Left lobe of liver (tissue), 2 donors: ENCODE results near the gene INPP5A. TPM values are rescaled to one million over a fixed set of nuclear protein-coding genes. Genes with fewer than 3 reads are reported as not detected.
"Not testable (repeated sequence)": the region's sequence is repeated elsewhere in the genome, so short reads cannot be mapped to it uniquely, and the experiment has no call there.

ENCODE experiments used
- ATAC-seq: fragments of 200-7000 bp; cut with Tn5 transposase; one replicate; pipeline ENCODE4 v1.9.1; 2020; ENCODE audit warnings: mild to moderate bottlenecking, moderate library complexity
- DNase-seq: peaks from one replicate; pipeline ENCODE4 v3.0.0-alpha.2; 2020; ENCODE audit warnings: low spot score
- total RNA-seq: library from RNA; stranded (reverse); gene quantifications from one replicate; pipeline ENCODE4 v1.2.1, GENCODE V29; 2021
- donor health status: DM: no; HTN: no; CAD: no; lungs with moderate emphysema.
- donor health status: DM: no; HTN: yes; CAD: no.

INPP5A gene
- total RNA-seq, 1 donor from 2014 or later: 18.3 TPM

DNA sequence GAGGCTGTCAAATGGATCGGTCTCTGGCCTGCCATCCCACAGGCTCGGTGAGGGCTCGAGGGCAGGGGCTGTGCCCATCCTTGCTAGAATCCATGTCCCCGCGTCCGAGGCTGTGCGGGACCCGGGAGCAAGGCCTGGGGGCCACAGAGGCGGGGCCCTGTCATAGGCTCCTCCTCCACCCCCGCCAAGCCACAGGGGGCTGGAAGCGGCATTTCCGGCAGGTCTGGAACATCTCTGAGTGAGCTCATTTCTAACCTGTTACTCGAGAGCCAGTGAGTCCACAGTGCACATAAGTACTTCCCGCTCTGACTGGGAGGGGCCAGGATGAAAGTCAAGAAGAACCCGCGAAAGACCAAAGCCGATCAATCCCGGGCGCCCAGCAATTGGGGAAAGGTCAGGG, 190.7 kb downstream of the INPP5A start:
- DNase-seq: no peak
- ATAC-seq: no peak

- ATAC-seq (no peak), DNase-seq (no peak)
These were observed 191.2 kb downstream of the INPP5A start for GRCh38 chr10:132728741-132729140.

GRCh38 chr10:132729810-132730572, 192.4 kb downstream of the INPP5A start:
- ATAC-seq (no peak), DNase-seq (no peak)

DNA sequence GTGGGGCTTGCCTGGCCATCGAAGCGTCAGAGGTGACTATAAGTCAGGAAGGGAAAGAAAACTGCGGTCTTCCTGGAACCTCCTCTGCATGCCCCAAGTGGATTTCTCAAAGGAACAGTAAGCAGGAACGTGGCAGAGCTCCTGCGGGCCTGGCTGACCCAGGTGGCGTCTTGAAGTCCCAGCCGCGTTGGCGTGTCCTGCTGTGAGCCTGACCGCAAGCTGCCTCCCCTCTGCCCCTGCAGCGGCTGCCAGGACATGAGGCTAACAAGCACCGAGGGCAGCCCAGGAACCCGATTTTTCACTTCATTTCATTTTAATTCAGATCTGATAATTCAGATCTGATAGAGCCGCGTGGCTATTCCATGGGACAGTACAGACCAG, 193.0 kb downstream of the INPP5A start:
- DNase-seq: no peak
- no peak for ATAC-seq

DNA sequence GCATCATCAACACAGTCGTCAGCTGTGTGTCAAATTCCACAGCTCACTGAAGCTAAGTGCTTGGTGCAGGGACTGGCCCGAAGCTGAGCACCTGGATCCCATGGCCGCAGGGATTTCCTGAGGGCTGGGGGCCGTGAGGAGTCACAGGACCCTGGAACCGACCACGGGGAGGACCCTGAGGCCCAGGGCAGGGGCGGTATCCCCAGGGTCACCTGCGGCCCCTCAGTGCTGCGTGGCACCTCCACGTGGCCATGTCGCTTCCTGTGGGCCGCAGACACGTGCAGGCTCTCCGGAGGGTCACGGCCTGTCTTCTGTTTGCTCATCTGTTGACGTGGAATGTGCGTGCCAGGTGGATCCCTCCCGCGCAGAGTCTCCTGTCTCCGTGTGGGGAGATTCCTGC, 194.9 kb downstream of the INPP5A start:
- ATAC-seq: no peak

DNA sequence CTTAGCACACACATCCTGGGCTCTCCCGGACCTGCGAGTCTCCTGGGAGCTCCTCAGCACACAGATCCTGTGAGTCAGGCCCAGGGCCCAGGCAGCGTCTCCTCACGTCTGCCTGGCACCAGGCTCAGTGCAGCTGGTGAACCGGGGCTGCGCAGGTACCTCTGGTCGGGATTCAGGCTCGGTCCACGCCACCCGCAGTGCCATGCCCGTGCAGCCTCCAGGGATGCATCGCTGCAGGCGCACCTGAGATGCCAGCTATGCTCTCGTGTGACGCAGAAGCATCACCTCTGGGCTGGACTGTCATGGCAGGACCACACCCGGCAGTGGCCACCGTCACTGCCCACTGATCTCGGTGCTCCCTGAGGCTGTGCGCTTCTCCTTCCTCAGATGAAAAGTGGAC, 196.3 kb downstream of the INPP5A start:
- ATAC-seq: no peak
- DNase-seq: no peak

More for the DNA sequence above, 194.9 kb downstream of the INPP5A start:
- DNase-seq: no peak

- DNase-seq (no peak), ATAC-seq (no peak)
These were observed 197.8 kb downstream of the INPP5A start for GRCh38 chr10:132735341-132735775.

DNA sequence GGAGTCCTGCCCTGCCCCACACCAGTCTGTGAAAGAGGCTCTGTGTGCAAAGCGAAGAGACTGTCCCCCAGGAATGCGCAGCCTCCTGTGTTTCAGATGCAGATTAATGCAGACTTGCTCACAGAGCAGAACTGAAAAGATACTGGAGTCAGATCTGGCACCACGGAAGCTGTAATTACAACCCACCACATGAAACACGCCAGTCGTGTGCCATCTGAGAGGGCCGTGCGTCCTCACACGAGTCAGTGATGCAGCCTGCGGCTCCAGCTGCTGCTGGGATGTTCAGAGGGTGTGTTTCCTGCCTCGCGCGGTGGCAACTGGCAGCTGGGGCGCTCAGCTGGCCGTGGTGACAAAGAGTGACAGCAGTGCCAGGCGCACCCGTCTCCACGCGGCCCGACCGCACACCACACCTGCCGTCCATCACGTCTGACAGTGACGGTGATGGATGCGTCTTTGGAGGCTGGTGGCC, 198.4 kb downstream of the INPP5A start:
- ATAC-seq (no peak), DNase-seq (no peak)

GRCh38 chr10:132737390-132738048, 199.9 kb downstream of the INPP5A start:
- no peak for ATAC-seq
- no peak for DNase-seq

DNA sequence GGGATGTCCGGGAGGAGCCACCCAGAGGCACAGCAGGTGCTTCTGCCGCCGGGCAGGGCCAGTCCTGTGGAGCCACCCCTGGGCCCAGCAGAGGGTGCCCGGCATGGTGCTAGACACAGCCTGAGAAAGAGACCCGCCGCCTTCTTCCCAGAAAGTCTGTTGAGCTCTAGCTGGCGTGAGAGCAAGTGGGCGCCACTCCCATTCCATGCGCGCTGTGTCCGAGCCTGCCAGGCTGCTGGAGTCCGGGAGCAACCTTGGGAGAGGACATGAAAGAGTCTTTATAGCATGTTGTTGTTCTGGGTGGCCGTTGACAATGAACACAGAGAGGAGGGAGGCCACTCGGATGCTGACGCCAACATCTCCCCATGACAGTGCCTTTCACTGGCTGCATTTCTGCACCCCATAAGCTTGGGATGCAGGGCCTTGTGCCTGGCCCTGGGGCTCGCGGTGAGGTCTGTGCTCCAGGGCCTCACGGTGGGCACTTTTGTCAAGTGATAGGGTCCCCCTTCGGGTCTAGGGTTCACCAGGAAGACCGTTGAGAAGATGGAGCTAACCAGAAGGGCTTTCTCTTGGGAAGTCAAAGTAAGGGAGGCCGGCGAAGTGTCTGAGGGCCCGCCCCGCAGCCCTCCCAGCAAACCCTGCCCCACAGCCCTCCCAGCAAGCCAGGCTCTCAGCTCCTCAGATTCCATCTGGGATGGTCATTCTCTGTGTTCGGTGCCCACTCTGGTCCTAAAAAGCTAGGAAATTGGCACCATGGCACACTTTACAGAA, 201.1 kb downstream of the INPP5A start:
- DNase-seq (no peak), ATAC-seq (no peak)

- no peak for DNase-seq
- ATAC-seq: no peak
These were observed 201.6 kb downstream of the INPP5A start for GRCh38 chr10:132739225-132739613.

- ATAC-seq (no peak), DNase-seq (no peak)
These were observed 203.0 kb downstream of the INPP5A start for GRCh38 chr10:132740588-132740987.

DNA sequence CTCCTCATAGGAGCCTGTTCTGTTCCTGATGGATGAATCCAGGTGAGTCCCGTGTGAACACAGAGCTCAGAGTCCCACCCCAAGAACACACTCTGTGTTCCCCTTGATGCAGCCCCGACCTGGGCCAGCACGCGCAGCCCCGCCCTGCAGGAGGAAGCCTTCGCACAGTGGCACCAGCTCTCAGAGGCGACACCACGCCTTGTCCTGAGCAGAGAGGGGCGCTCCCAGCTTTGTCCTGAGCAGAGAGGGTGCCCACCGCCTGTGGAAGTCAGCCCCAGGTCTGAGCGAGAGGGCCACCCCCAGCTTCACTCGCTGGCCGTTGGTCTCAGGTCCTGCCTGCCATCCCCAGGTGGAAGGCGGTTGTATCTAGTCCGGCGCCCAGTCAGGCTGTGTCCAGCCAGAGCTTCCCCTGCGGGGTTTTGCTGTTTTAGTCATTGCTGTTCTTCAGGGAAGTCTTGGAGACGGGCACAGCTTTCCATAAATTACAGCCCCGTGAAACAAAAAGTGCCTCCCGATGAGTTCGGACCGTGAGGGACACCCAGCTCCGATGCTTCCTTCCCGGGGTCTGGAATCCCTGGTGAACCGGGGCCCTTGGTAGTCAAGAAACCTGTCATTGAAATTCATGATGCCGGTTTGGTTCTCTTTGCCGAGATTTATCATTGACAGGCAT, 204.7 kb downstream of the INPP5A start:
- ATAC-seq (no peak), DNase-seq (no peak)

DNA sequence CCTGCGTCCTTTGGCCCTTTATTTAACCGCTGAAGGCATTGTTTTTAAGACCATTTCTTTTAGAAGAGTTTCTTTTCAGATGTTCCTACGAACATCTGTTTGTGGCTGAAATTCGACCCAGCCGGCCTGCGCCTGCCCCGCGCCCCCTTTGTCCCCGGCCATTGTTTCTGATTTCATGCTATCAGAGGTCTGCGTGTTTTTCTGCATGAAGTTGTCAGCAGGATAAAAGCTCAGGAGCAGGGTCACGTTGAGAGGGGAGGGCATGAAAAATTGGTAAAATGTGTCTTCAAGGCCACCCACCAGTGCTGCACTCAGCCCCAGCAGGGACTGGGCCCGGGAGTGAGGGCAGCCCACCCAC, 205.2 kb downstream of the INPP5A start:
- DNase-seq: no peak

DNA sequence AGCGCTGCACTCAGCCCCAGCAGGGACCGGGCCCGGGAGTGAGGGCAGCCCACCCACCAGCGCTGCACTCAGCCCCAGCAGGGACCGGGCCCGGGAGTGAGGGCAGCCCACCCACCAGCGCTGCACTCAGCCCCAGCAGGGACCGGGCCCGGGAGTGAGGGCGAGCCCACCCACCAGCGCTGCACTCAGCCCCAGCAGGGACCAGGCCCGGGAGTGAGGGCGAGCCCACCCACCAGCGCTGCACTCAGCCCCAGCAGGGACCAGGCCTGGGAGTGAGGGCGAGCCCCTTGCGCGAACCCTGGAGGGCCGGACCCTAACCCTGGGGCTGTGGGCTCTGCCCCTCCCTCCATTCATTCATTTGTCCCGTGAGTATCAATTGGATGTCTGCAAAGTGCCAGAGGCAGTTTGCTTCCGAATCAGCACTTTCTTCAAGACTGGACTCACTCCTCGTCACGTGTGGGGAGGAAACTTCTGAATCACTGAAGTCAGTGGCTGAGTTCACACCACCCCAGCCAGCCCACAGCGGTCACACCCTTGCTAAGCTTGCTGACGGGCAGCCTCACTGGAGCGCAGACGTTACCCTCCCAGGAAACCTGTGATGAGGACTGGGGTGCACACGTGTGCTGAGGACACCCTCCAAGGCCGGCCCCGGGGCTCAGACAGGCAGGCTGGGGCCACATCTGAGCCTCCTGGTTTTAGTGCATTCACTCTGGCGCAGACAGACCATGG, 205.8 kb downstream of the INPP5A start:
- not testable (repeated sequence) for ATAC-seq, DNase-seq

More for the DNA sequence above, 205.2 kb downstream of the INPP5A start:
- ATAC-seq: no peak

DNA sequence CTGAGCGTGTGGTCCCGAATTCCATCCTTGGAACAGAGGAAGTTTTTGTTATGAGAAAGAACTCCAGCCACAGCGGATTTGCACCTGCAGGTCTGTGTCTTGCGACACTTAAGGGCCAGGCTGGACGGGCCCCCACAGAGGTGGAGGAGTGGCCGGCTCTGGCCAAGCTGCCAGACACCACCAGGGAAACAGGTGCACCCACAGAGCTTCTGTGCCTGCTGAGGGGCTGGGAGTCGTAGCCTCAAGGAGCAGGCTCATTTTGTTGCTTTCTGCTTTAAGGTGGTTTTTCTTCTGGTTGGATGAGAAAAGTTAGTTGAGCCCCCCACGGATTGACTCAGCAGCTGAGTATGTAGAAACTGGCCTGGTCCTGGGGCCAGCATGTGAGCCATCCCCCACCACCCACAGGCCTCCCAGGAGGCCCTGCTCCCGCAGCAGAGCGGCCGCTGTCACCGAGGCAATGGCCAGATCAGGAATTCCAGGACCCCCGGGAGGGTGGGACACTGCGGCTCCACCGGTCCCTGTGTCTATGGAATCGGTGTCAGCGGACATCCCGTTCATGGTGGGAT, 206.4 kb downstream of the INPP5A start:
- ATAC-seq (no peak), DNase-seq (no peak)

GRCh38 chr10:132744839-132745238, 207.3 kb downstream of the INPP5A start:
- DNase-seq (no peak), ATAC-seq (no peak)

GRCh38 chr10:132745511-132745910, 207.9 kb downstream of the INPP5A start:
- DNase-seq (no peak), ATAC-seq (no peak)

- ATAC-seq (no peak), DNase-seq (no peak)
These were observed 208.4 kb downstream of the INPP5A start for GRCh38 chr10:132745971-132746370.

GRCh38 chr10:132746386-132746785, 208.8 kb downstream of the INPP5A start:
- DNase-seq: no peak
- no peak for ATAC-seq
